GM19238 (cell line): ENCODE measurements around the gene HPN.
"Not testable (repeated sequence)": the region's sequence is repeated elsewhere in the genome, so short reads cannot be mapped to it uniquely, and the experiment has no call there.

Source experiments
- DNase-seq: peaks from one replicate; pipeline ENCODE4 v3.0.0; 2011; ENCODE audit warnings: low spot score; ENCODE audit not compliant: insufficient read length

The HPN gene

GRCh38 chr19:35100588-35101533 lies 59.3 kb downstream of the HPN start:
- DNase-seq = no peak

GRCh38 chr19:35101949-35102348 lies 60.4 kb downstream of the HPN start:
- not testable (repeated sequence) for DNase-seq

GRCh38 chr19:35103614-35104013 lies 62.1 kb downstream of the HPN start:
- DNase-seq = not testable (repeated sequence)

- no peak for DNase-seq
Measured at GRCh38 chr19:35104361-35104760, 62.8 kb downstream of the HPN start.

GRCh38 chr19:35105047-35105410 lies 63.5 kb downstream of the HPN start:
- DNase-seq = no peak

GRCh38 chr19:35105411-35106290 lies 64.1 kb downstream of the HPN start:
- DNase-seq = no peak

GRCh38 chr19:35106291-35106583 lies 64.7 kb downstream of the HPN start:
- DNase-seq = no peak

- no peak for DNase-seq
Measured at GRCh38 chr19:35106898-35107541, 65.5 kb downstream of the HPN start.

- DNase-seq = no peak
Measured at GRCh38 chr19:35107545-35107944, 66.0 kb downstream of the HPN start.

GRCh38 chr19:35108730-35109129 lies 67.2 kb downstream of the HPN start:
- DNase-seq = no peak

GRCh38 chr19:35109395-35110112 lies 68.0 kb downstream of the HPN start:
- DNase-seq = no peak

GRCh38 chr19:35110974-35111373 lies 69.5 kb downstream of the HPN start:
- no peak for DNase-seq

- no peak for DNase-seq
Measured at GRCh38 chr19:35112995-35113688, 71.6 kb downstream of the HPN start.

GRCh38 chr19:35114353-35115176 lies 73.0 kb downstream of the HPN start:
- DNase-seq = peak; percentile 76

- DNase-seq = no peak
Measured at GRCh38 chr19:35115177-35115951, 73.8 kb downstream of the HPN start, which contains the start of gene FXYD3. Gene FXYD3, plus strand, starts transcription at chr19:35115823. Its CDS starts 3,554 bp downstream, at chr19:35119377.
